A673 (cell line): ENCODE results near the gene OR2J1. TPM values are rescaled to one million over a fixed set of nuclear protein-coding genes. Genes with fewer than 3 reads are reported as not detected.

ENCODE experiments used
- BruUV-seq: library from RNA; stranded (reverse); fragments of 400-500 nt; replicated peaks from 2 replicates; lab custom pipeline; 2021; lab: Mats Ljungman, UMichigan
- CTCF ChIA-PET: fragments of 300-600 bp; sonication (Branson Sonifier 250); formaldehyde crosslinking; loops from one replicate; lab custom pipeline; 2022; ENCODE audit warnings: antibody characterized with exemption; lab: Charles Lee
- POLR2A ChIA-PET: fragments of 300-600 bp; sonication (Branson Sonifier 250); formaldehyde crosslinking; loops from one replicate; lab custom pipeline; 2022; ENCODE audit warnings: antibody characterized with exemption; ENCODE audit not compliant: low non-redundant PET; lab: Charles Lee
- DNase-seq: peaks from one replicate; pipeline ENCODE4 v3.0.0-alpha.2; 2015; ENCODE audit warnings: low spot score
- H3K27ac ChIP-seq: fragments of 200-600 bp; sonication (generic); 2 replicates; pipeline ENCODE4 v1.5.1; 2016; ENCODE audit warnings: mixed run types, low read depth, mild to moderate bottlenecking, mixed read lengths, antibody characterized with exemption, low read length; ENCODE audit not compliant: poor library complexity, severe bottlenecking
- H3K27me3 ChIP-seq: fragments of 200-600 bp; sonication (generic); replicated peaks from 2 replicates; pipeline ENCODE4 v1.6.1; 2017; ENCODE audit warnings: mixed run types, low read depth, mild to moderate bottlenecking, mixed read lengths, antibody characterized with exemption, low read length; ENCODE audit not compliant: insufficient read depth, poor library complexity
- H3K36me3 ChIP-seq: fragments of 200-600 bp; sonication (generic); 2 replicates; pipeline ENCODE4 v1.6.1; 2016; ENCODE audit warnings: mixed run types, mild to moderate bottlenecking, mixed read lengths, antibody characterized with exemption, low read length; ENCODE audit not compliant: insufficient read depth, poor library complexity, severe bottlenecking
- H3K4me1 ChIP-seq: fragments of 200-600 bp; sonication (generic); 2 replicates; pipeline ENCODE4 v1.6.1; 2017; ENCODE audit warnings: mixed run types, mild to moderate bottlenecking, mixed read lengths, antibody characterized with exemption, low read length; ENCODE audit not compliant: insufficient read depth, poor library complexity, severe bottlenecking
- H3K4me3 ChIP-seq: fragments of 200-600 bp; sonication (generic); 2 replicates; pipeline ENCODE4 v1.5.1; 2016; ENCODE audit warnings: low read depth, mixed run types, mild to moderate bottlenecking, mixed read lengths, low read length; ENCODE audit not compliant: poor library complexity, severe bottlenecking
- H3K9me3 ChIP-seq: fragments of 200-600 bp; sonication (generic); 2 replicates; pipeline ENCODE4 v1.6.1; 2016; ENCODE audit warnings: mixed run types, low read depth, mild to moderate bottlenecking, mixed read lengths, antibody characterized with exemption, low read length; ENCODE audit not compliant: poor library complexity, severe bottlenecking
- CTCF ChIP-seq: fragments of 300-800, 200-600 bp; sonication (generic); conservative IDR thresholded peaks from 2 replicates; pipeline ENCODE4 v1.5.1; 2017; ENCODE audit warnings: low read depth, mild to moderate bottlenecking, antibody characterized with exemption, low read length, moderate library complexity, mixed read lengths
- EZH2 ChIP-seq: fragments of 200-600 bp; sonication (generic); IDR thresholded peaks from 2 replicates; pipeline ENCODE4 v1.6.1; 2017; ENCODE audit warnings: borderline replicate concordance, low read depth, mild to moderate bottlenecking, mixed read lengths, antibody characterized with exemption, low read length; ENCODE audit not compliant: poor library complexity, severe bottlenecking
- intact Hi-C: fragments of 100-400 bp; cut with micrococcal nuclease; formaldehyde crosslinking; loops from one replicate; pipeline ENCODE4 v1.10.0; 2022; ENCODE audit not compliant: unreplicated experiment
- total RNA-seq: library from RNA; stranded (reverse); gene quantifications from 2 replicates; pipeline ENCODE4 v1.2.3, GENCODE V29; 2021

OR2J1 gene
- total RNA-seq, 1 experiment from 2014 or later = not detected

- no peak for TF ChIP-seq CTCF
- TF ChIP-seq EZH2 = no peak
- Histone ChIP-seq H3K9me3 (no peaks in the 10 kb centered on the region), H3K4me3 (no peak within 1 kb of the TSS), H3K4me1 (no peaks in the 10 kb centered on the region), H3K27ac (no peak within 1 kb of the TSS), H3K27me3 (peaks cover 18% of the 10 kb centered on the region), H3K36me3 (no peaks in the 10 kb centered on the region)
- POLR2A ChIA-PET = no interaction called here
- CTCF ChIA-PET = no interaction called here
- no TSS peak for BruUV-seq
- intact Hi-C loops = no loop called here
- DNase-seq = no peak
Observed at GRCh38 chr6:29087213-29087612, 12.1 kb upstream of the OR2J1 start, which contains the start of gene OR2B3. TSS of gene OR2B3 (minus strand) at chr6:29087313. CDS start at chr6:29087248, 65 bp downstream.

- Histone ChIP-seq H3K4me1 (no peaks in the 10 kb centered on the region), H3K27ac (no peak overlapping the region), H3K27me3 (peaks cover 15% of the 10 kb centered on the region), H3K9me3 (no peaks in the 10 kb centered on the region), H3K36me3 (no peaks in the 10 kb centered on the region), H3K4me3 (no peak overlapping the region)
- TF ChIP-seq CTCF (no peak), EZH2 (no peak)
- ChIA-PET CTCF (no interaction called here), POLR2A (no interaction called here)
- no peak for DNase-seq
- BruUV-seq = no TSS peak
- intact Hi-C loops = no loop called here
Observed at GRCh38 chr6:29092957-29093356, 6.3 kb upstream of the OR2J1 start.

- Histone ChIP-seq H3K9me3 (no peaks in the 10 kb centered on the region), H3K4me3 (no peak overlapping the region), H3K36me3 (no peaks in the 10 kb centered on the region), H3K27ac (no peak overlapping the region), H3K27me3 (peaks cover 20% of the 10 kb centered on the region), H3K4me1 (no peaks in the 10 kb centered on the region)
- ChIA-PET POLR2A (no interaction called here), CTCF (no interaction called here)
- BruUV-seq = no TSS peak
- no peak for DNase-seq
- intact Hi-C loops = no loop called here
- TF ChIP-seq CTCF = no peak
- TF ChIP-seq EZH2 = no peak
Observed at GRCh38 chr6:29097803-29098202, 1.5 kb upstream of the OR2J1 start.
